Measurements from ENCODE around the gene TELO2. TPM values are rescaled to one million over a fixed set of nuclear protein-coding genes. Genes with fewer than 3 reads are reported as not detected.

TELO2 gene
- total RNA-seq, 4 donors from 2014 or later: 37.1 to 84.6 (median 45.3) TPM

GRCh38 chr16:1534021-1535020 is 41.2 kb downstream of the TELO2 start:
- DNase-seq (ENCODE audit: low spot score in 2 of 2): no peak
- no peaks in the 10 kb centered on the region for H3K9me3 ChIP-seq
- TF ChIP-seq POLR2A (IDR thresholded peaks at IDR 0.05) (no peak), CTCF (IDR thresholded peaks at IDR 0.05) (no peak)
- H3K27me3 ChIP-seq: no peaks in the 10 kb centered on the region
- H3K4me3 ChIP-seq: peak overlapping the region; percentile 51 to 63 (median 58)
- 53 to 62% methylated on average over 21 to 54 of the region's 57 CpGs for WGBS, 2 donors
- peak overlapping the region; percentile 68 to 91 (median 86) for H3K27ac ChIP-seq
- peaks cover 0 to 73% (median 6%) of the 10 kb centered on the region in 4 donors for H3K4me1 ChIP-seq
- peaks cover 0 to 47% (median 7%) of the 10 kb centered on the region in 3 donors for H3K36me3 ChIP-seq

GRCh38 chr16:1535391-1536291 is 42.5 kb downstream of the TELO2 start:
- peak overlapping the region in 3 of 4 donors; percentile 19 to 91 (median 89) for H3K27ac ChIP-seq
- H3K27me3 ChIP-seq: no peaks in the 10 kb centered on the region
- WGBS, 2 donors: 60 to 69% methylated on average over 28 to 39 of the region's 39 CpGs
- TF ChIP-seq CTCF (IDR thresholded peaks at IDR 0.05): no peak
- TF ChIP-seq EP300 (IDR thresholded peaks at IDR 0.05): no peak
- no peak for TF ChIP-seq POLR2A (IDR thresholded peaks at IDR 0.05)
- peaks cover 0 to 60% (median 7%) of the 10 kb centered on the region in 3 donors for H3K36me3 ChIP-seq
- H3K9me3 ChIP-seq: no peaks in the 10 kb centered on the region
- DNase-seq (ENCODE audit: low spot score in 2 of 2): no peak
- peaks cover 0 to 77% (median 6%) of the 10 kb centered on the region in 4 donors for H3K4me1 ChIP-seq
- H3K4me3 ChIP-seq: peak overlapping the region; percentile 51 to 63 (median 58)

GRCh38 chr16:1536601-1537000 is 43.4 kb downstream of the TELO2 start:
- Histone ChIP-seq H3K4me1 (peaks cover 0 to 71% (median 6%) of the 10 kb centered on the region in 4 donors), H3K4me3 (peak overlapping the region in 1 of 4 donors; percentile 61), H3K9me3 (no peaks in the 10 kb centered on the region), H3K27me3 (no peaks in the 10 kb centered on the region), H3K36me3 (peaks cover 0 to 70% (median 7%) of the 10 kb centered on the region in 3 donors), H3K27ac (peak overlapping the region in 1 of 4 donors; percentile 32)
- TF ChIP-seq CTCF (IDR thresholded peaks at IDR 0.05): no peak
- TF ChIP-seq EP300 (IDR thresholded peaks at IDR 0.05): no peak
- TF ChIP-seq POLR2A (IDR thresholded peaks at IDR 0.05): no peak
- no peak for DNase-seq (ENCODE audit: low spot score in 2 of 2)
- WGBS, 2 donors: 82% methylated on average over 13 of the region's 13 CpGs

- Histone ChIP-seq H3K27me3 (no peaks in the 10 kb centered on the region), H3K36me3 (peaks cover 0 to 75% (median 7%) of the 10 kb centered on the region in 3 donors), H3K4me1 (peaks cover 0 to 71% (median 6%) of the 10 kb centered on the region in 4 donors), H3K9me3 (no peaks in the 10 kb centered on the region), H3K27ac (peak overlapping the region in 1 of 4 donors; percentile 32), H3K4me3 (peak overlapping the region in 1 of 4 donors; percentile 61)
- TF ChIP-seq POLR2A (IDR thresholded peaks at IDR 0.05) (no peak), CTCF (IDR thresholded peaks at IDR 0.05) (no peak), EP300 (IDR thresholded peaks at IDR 0.05) (no peak)
- DNase-seq (ENCODE audit: low spot score in 2 of 2): no peak
- WGBS, 2 donors: 82 to 91% methylated on average over 27 of the region's 27 CpGs
These were observed 44.0 kb downstream of the TELO2 start for GRCh38 chr16:1537138-1537577.
